ENCODE data around the gene CGB8.

Gene CGB8

GRCh38 chr19:49010453-49010852 is 38.5 kb downstream of the CGB8 start:
- DNase-seq (ENCODE audit: low read depth in 1 of 2, low spot score in 1 of 2), result no peak

GRCh38 chr19:49009828-49010227 is 39.1 kb downstream of the CGB8 start:
- DNase-seq (ENCODE audit: low read depth in 1 of 2, low spot score in 1 of 2), result no peak

- DNase-seq (ENCODE audit: low read depth in 1 of 2, low spot score in 1 of 2), result no peak
Observed at GRCh38 chr19:49006905-49007304, 42.0 kb downstream of the CGB8 start.

GRCh38 chr19:49004964-49005614 is 43.8 kb downstream of the CGB8 start:
- no peak for DNase-seq (ENCODE audit: low read depth in 1 of 2, low spot score in 1 of 2)

GRCh38 chr19:49004133-49004532 is 44.8 kb downstream of the CGB8 start:
- DNase-seq (ENCODE audit: low read depth in 1 of 2, low spot score in 1 of 2), result no peak

- DNase-seq (ENCODE audit: low read depth in 1 of 2, low spot score in 1 of 2), result peak; percentile 38 to 57
Observed at GRCh38 chr19:48999481-49000325, 49.2 kb downstream of the CGB8 start.

- DNase-seq (ENCODE audit: low read depth in 1 of 2, low spot score in 1 of 2), result no peak
Observed at GRCh38 chr19:48997972-48998371, 50.9 kb downstream of the CGB8 start.

All from activated T-helper 1 cell treated with anti-CD3 and anti-CD28 coated beads, Interleukin-2, amount 50 U/mL, for 16 hours (primary cell).